ENCODE measurements around the gene C7orf57.

The C7orf57 gene

GRCh38 chr7:48101968-48102367 lies 66.6 kb downstream of the C7orf57 start:
- TF ChIP-seq ZNF274 (IDR thresholded peaks at IDR 0.05; ENCODE audit: low read depth, low read length), result no peak

DNA sequence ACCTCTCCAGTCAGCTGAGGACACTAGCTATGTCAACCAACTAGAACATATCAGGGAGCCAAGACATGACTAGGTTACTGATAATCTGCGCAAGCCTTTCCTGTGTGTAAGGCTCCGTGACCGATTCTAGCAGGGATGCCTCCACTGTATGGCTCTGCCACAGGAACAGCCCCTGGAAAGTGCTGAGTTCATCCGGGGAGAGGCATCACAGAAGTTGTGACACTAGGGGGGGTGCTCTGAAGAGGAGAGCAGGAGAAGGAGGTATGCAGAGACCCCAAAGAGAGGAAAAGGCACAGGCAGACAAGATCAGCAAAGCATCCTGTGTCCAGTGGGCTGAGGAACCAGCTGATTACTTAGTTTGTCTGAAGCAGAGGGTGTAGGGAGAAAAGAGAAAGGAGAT lies 67.2 kb downstream of the C7orf57 start:
- TF ChIP-seq ZNF274 (IDR thresholded peaks at IDR 0.05; ENCODE audit: low read depth, low read length), result no peak
- H3K4me3 ChIP-seq (ENCODE audit: low read length), result no peak overlapping the region

More at GRCh38 chr7:48101968-48102367, 66.6 kb downstream of the C7orf57 start:
- no peak overlapping the region for H3K4me3 ChIP-seq (ENCODE audit: low read length)

GRCh38 chr7:48105045-48105444 lies 69.7 kb downstream of the C7orf57 start:
- TF ChIP-seq ZNF274 (IDR thresholded peaks at IDR 0.05; ENCODE audit: low read depth, low read length), result no peak
- H3K4me3 ChIP-seq (ENCODE audit: low read length), result no peak overlapping the region

DNA sequence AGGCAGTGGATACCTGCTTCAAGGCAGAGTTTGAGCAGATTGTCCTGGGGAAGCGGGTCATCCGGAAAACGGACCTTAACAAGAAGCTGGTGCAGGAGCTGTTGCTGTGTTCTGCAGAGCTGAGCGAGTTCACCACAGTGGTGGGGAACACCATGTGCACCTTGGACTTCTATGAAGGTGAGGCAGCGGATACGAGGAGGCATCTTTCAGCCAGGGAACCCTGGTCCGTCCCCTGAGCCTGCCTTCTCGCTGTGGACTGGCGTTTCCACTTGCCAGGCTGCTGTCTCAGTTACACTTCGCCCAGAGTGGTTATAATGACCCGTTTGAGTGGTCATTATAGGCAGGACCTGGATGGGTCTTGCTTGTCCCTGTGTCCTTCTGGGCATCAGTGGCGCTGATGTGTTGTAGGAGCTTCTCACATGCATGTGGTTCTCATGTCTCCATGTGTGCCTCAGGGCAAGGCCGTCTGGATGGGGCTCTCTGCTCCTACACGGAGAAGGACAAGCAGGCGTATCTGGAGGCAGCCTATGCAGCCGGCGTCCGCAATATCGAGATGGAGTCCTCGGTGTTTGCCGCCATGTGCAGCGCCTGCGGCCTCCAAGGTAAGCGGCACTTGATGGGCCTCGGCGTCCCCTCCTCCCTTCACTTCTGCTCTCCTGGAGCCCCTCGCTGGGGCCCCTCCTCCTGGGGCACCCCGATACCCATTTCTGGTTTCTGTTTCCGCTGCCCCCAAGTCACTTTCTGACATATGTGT lies 71.7 kb downstream of the C7orf57 start:
- TF ChIP-seq ZNF274 (IDR thresholded peaks at IDR 0.05; ENCODE audit: low read depth, low read length), result no peak
- no peak overlapping the region for H3K4me3 ChIP-seq (ENCODE audit: low read length)

DNA sequence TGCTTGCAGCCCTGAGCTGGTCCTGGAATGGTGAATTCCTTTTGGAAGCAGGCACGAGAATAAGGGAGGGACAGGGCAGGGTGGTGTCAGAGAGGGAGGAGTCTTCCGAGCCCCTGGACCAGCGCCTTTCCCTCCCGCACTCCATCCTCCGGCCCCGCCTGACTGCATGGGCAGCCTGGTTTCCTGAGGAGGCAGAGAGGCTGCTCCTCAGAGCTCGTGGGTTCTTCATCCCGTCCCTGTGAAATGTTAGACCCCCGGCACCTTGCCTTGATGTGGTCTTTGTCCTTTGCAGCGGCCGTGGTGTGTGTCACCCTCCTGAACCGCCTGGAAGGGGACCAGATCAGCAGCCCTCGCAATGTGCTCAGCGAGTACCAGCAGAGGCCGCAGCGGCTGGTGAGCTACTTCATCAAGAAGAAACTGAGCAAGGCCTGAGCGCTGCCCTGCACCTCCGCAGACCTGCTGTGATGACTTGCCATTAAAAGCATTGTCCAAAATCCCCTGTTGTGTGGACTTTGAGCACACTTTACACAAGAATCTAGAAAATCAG lies 72.7 kb downstream of the C7orf57 start:
- no peak overlapping the region for H3K4me3 ChIP-seq (ENCODE audit: low read length)

DNA sequence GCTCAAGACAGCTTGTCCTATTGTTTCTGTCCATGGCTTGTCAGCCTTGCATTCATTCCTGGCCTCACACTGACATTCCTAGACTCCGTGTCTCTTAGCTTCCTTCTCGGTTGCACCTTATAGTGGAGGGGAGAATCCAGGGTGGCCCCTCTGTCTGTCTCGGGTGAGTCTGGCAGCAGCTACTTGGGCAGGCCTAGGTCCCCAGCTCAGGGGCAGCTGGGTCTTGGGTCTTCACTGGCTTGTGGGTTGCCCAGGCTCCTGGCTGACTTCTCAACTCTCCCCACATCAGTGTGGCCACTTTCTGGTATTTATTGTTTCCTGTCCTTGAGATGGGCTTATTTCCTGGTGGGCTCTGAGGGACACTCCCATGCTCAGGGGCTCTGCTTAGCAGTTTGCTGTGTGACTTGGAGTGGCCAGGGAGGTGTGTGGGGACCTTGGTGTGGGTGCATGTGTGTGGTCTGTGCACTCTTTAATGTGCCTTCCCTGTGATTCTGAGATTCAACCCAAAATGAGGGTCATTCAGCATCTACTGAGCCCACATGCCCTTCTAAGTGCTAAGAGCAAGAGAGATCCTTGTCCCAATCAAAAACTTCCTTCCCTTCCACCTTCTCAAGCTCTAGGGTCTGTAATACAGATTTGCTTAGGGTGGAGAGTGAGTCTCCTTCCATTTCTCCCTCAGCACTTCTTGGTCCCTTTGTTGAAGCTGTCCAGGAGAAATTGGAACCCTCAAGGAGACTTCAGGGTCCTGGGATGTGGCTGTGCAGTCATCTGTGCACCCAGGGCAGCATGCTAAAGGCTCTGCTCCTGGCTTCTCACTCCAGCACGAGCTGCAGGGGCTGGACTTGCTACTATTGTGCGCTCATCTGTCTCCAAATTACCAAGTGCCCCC lies 73.9 kb downstream of the C7orf57 start:
- H3K4me3 ChIP-seq (ENCODE audit: low read length), result no peak overlapping the region
- TF ChIP-seq ZNF274 (IDR thresholded peaks at IDR 0.05; ENCODE audit: low read depth, low read length), result no peak

More for the DNA sequence above, 72.7 kb downstream of the C7orf57 start:
- TF ChIP-seq ZNF274 (IDR thresholded peaks at IDR 0.05; ENCODE audit: low read depth, low read length), result no peak

- TF ChIP-seq ZNF274 (IDR thresholded peaks at IDR 0.05; ENCODE audit: low read depth, low read length), result no peak
- H3K4me3 ChIP-seq (ENCODE audit: low read length), result no peak overlapping the region
Measured at GRCh38 chr7:48109848-48110663, 74.7 kb downstream of the C7orf57 start.

DNA sequence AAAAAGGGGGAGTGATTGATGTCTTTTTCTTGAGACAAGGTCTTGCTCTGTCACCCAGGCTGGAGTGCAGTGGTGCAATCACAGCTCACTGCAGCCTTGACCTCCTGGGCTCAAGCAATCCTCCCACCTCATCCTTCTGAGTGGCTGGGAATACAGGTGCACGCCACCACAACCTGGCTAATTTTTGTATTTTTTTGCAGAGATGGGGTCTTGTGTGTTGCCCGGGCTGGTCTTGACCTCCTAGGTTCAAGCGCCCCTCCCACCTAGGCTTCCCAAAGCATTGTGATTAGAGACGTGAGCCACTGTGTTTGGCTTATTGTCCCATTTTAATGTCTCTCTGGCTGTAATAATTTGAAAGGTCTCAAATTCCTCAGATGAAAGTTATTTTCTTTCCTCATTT lies 75.5 kb downstream of the C7orf57 start:
- no peak overlapping the region for H3K4me3 ChIP-seq (ENCODE audit: low read length)
- no peak for TF ChIP-seq ZNF274 (IDR thresholded peaks at IDR 0.05; ENCODE audit: low read depth, low read length)

Measured in GM08714 (cell line).